HFF-Myc (cell line): Measurements from ENCODE around the gene FHAD1.

ENCODE experiments used
- DNase-seq: peaks from one replicate; pipeline ENCODE4 v3.0.0-alpha.2; 2011; ENCODE audit warnings: low read depth; ENCODE audit errors: extremely low read depth
- H3K4me3 ChIP-seq: replicated peaks from 2 replicates; pipeline ENCODE4 v1.5.1; 2011; ENCODE audit warnings: low read depth, mild to moderate bottlenecking, control low read depth, low read length
- CTCF ChIP-seq: IDR thresholded peaks from 2 replicates; pipeline ENCODE4 v1.5.1; 2012; ENCODE audit warnings: mild to moderate bottlenecking, low read depth, low read length, control low read depth; ENCODE audit errors: missing control alignments

The FHAD1 gene

GRCh38 chr1:15224974-15225373 is 22.0 kb upstream of the FHAD1 start:
- TF ChIP-seq CTCF, result no peak
- no peak overlapping the region for H3K4me3 ChIP-seq
- no peak for DNase-seq

- H3K4me3 ChIP-seq, result no peak overlapping the region
- no peak for TF ChIP-seq CTCF
These were observed 21.6 kb upstream of the FHAD1 start for GRCh38 chr1:15225461-15225860.

GRCh38 chr1:15226388-15227255 is 20.4 kb upstream of the FHAD1 start:
- no peak overlapping the region for H3K4me3 ChIP-seq
- TF ChIP-seq CTCF, result no peak
- no peak for DNase-seq

More at GRCh38 chr1:15225461-15225860, 21.6 kb upstream of the FHAD1 start:
- DNase-seq, result no peak

- no peak overlapping the region for H3K4me3 ChIP-seq
- TF ChIP-seq CTCF, result no peak
- DNase-seq, result no peak
These were observed 17.3 kb upstream of the FHAD1 start for GRCh38 chr1:15229707-15230131.

- no peak for TF ChIP-seq CTCF
- H3K4me3 ChIP-seq, result no peak overlapping the region
- no peak for DNase-seq
These were observed 15.3 kb upstream of the FHAD1 start for GRCh38 chr1:15231714-15232201.

GRCh38 chr1:15233689-15234088 is 13.3 kb upstream of the FHAD1 start:
- no peak for TF ChIP-seq CTCF
- no peak overlapping the region for H3K4me3 ChIP-seq
- DNase-seq, result no peak
